HepG2 (cell line): Measurements from ENCODE around the gene ANKDD1A. TPM values are rescaled to one million over a fixed set of nuclear protein-coding genes. Genes with fewer than 3 reads are reported as not detected.

Experiments
- ATM ChIP-seq: fragments of 450-650 bp; IDR thresholded peaks from 2 replicates; pipeline ENCODE4 v1.7.1; 2017; ENCODE audit warnings: mild to moderate bottlenecking, borderline replicate concordance
- DPF2 ChIP-seq: sonication (generic); formaldehyde crosslinking; IDR thresholded peaks from 2 replicates; pipeline ENCODE4 v1.4.0; 2020; ENCODE audit warnings: mild to moderate bottlenecking, low read depth, missing genetic modification reagents, borderline replicate concordance
- ISL2 ChIP-seq: sonication (generic); formaldehyde crosslinking; IDR thresholded peaks from 2 replicates; pipeline ENCODE4 v1.5.0; 2020; ENCODE audit warnings: missing genetic modification reagents
- MXD4 ChIP-seq: IDR thresholded peaks from 2 replicates; pipeline ENCODE4 v1.6.1; 2016; ENCODE audit warnings: mild to moderate bottlenecking, missing biosample characterization, missing genetic modification reagents
- SMAD1 ChIP-seq: sonication (generic); formaldehyde crosslinking; IDR thresholded peaks from 2 replicates; pipeline ENCODE4 v1.4.0; 2020; ENCODE audit warnings: missing genetic modification reagents, low read depth, mild to moderate bottlenecking, borderline replicate concordance
- SNAI1 ChIP-seq: sonication (generic); formaldehyde crosslinking; IDR thresholded peaks from 2 replicates; pipeline ENCODE4 v1.5.0; 2020; ENCODE audit warnings: mild to moderate bottlenecking, missing genetic modification reagents, borderline replicate concordance
- ZKSCAN5 ChIP-seq: sonication (generic); formaldehyde crosslinking; IDR thresholded peaks from 2 replicates; pipeline ENCODE4 v1.5.1; 2020; ENCODE audit warnings: mild to moderate bottlenecking, missing genetic modification reagents
- ZNF468 ChIP-seq: sonication (generic); formaldehyde crosslinking; IDR thresholded peaks from 2 replicates; pipeline ENCODE4 v1.8.0; 2022; ENCODE audit warnings: mild to moderate bottlenecking, moderate library complexity, missing genetic modification reagents
- ZNF546 ChIP-seq: sonication (generic); formaldehyde crosslinking; conservative IDR thresholded peaks from 2 replicates; pipeline ENCODE4 v1.8.1; 2023; ENCODE audit warnings: mild to moderate bottlenecking, missing genetic modification reagents
- ZNF564 ChIP-seq: sonication (generic); formaldehyde crosslinking; IDR thresholded peaks from 2 replicates; pipeline ENCODE4 v1.8.1; 2023; ENCODE audit warnings: mild to moderate bottlenecking, missing genetic modification reagents
- ZNF879 ChIP-seq: sonication (generic); formaldehyde crosslinking; IDR thresholded peaks from 2 replicates; pipeline ENCODE4 v1.8.1; 2023; ENCODE audit warnings: missing genetic modification reagents
- polyA plus RNA-seq, 8 experiments: library from polyadenylated mRNA; depleted of rRNA in 3 of 8; stranded (reverse) in 7 of 8; unstranded in 1 of 8; fragments of >200 nt; fragmentation: Illumina TruSeq in 4 of 8; extraction: Trizol in 4 of 8; gene quantifications; 2 replicates each; pipeline versions ENCODE4 v1.2.1 to v1.2.3, GENCODE V29; 2011 to 2016; ENCODE audit warnings: low read depth in 4 of 8, missing spikeins in 1 of 8, mixed read lengths in 1 of 8; ENCODE audit not compliant: insufficient read depth in 1 of 8
- total RNA-seq, 5 experiments: library from RNA; depleted of rRNA; stranded (reverse); fragments of >200 nt; fragmentation: Illumina TruSeq; extraction: Trizol; gene quantifications; 2 replicates each; pipeline ENCODE4 v1.2.3, GENCODE V29; 2016; ENCODE audit warnings: low read depth in 1 of 5
- TF ChIP-seq, protein P1 (sequence below): sonication (generic); formaldehyde crosslinking; conservative IDR thresholded peaks from 2 replicates; pipeline ENCODE4 v1.4.0; 2020; ENCODE audit warnings: missing genetic modification reagents
- TF ChIP-seq, protein P2 (sequence below): sonication (generic); formaldehyde crosslinking; IDR thresholded peaks from 2 replicates; pipeline ENCODE4 v1.5.0; 2020; ENCODE audit warnings: mild to moderate bottlenecking, missing genetic modification reagents, borderline replicate concordance
- TF ChIP-seq, protein P3 (sequence below): IDR thresholded peaks from 2 replicates; pipeline ENCODE4 v1.6.1; 2016; ENCODE audit warnings: mild to moderate bottlenecking
- TF ChIP-seq, protein P4 (sequence below): sonication (generic); formaldehyde crosslinking; IDR thresholded peaks from 2 replicates; pipeline ENCODE4 v1.4.0; 2020; ENCODE audit warnings: mild to moderate bottlenecking, missing genetic modification reagents

ANKDD1A gene
- total and polyA plus RNA-seq, 2 of the 13 experiments (the other 11 are each of a cell fraction or from before 2014, with no cell fraction given), result 0.11 to 0.48 TPM

DNA sequence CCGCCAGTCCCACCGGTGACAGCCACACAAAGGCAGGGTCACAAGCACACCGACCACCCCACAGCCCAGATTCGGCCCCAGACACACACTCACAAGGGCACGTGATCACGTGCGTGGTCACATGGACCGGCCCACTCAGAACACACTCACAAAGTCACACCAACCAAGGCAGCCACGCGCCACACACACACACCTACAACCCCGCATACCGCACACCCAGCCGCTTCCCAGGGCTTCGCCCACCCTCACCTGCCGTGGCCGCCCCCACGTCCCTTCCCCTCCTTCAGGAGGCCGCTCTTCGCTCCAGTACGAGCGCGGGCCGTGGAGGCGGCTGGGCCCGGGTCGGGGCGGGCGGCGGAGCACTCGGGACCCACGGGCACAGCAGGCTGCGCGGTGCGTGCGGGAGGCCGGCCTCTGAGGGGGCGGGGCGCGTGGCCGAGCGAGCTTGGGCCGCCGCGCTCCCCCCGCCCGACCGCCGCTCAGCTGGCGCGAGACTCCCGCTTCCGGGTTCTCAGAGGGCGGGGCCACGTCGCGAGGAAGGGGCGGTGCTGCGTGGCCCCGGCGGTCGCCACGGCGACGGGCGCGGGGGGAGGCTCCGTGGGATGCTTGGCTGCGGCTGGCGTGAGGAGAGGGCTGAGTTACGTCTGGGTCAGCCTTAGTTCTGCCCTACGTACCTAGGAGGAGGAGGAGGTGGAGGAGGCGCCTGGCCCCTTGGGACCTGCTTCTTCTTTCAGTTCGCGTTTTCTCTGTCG, 77.9 kb downstream of the ANKDD1A start, which contains the start of gene SPG21 (continued):
- TF ChIP-seq, protein P1, sequence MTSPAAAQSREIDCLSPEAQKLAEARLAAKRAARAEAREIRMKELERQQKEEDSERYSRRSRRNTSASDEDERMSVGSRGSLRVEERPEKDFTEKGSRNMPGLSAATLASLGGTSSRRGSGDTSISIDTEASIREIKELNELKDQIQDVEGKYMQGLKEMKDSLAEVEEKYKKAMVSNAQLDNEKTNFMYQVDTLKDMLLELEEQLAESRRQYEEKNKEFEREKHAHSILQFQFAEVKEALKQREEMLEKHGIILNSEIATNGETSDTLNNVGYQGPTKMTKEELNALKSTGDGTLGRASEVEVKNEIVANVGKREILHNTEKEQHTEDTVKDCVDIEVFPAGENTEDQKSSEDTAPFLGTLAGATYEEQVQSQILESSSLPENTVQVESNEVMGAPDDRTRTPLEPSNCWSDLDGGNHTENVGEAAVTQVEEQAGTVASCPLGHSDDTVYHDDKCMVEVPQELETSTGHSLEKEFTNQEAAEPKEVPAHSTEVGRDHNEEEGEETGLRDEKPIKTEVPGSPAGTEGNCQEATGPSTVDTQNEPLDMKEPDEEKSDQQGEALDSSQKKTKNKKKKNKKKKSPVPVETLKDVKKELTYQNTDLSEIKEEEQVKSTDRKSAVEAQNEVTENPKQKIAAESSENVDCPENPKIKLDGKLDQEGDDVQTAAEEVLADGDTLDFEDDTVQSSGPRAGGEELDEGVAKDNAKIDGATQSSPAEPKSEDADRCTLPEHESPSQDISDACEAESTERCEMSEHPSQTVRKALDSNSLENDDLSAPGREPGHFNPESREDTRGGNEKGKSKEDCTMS (CRISPR knock-in tag), result no peak
- TF ChIP-seq ZNF546 (peak; percentile 74; the same call in 1 of the 2 replicates), ATM (no peak), ZNF879 (CRISPR knock-in tag) (no peak), ISL2 (CRISPR knock-in tag) (peak; percentile 18; the same call in 1 of the 2 replicates), ZNF468 (CRISPR knock-in tag) (peak; percentile 90; the same call in 1 of the 2 replicates), SNAI1 (no peak), ZNF564 (CRISPR knock-in tag) (no peak), SMAD1 (CRISPR knock-in tag) (peak; percentile 93; the same call in 1 of the 2 replicates), MXD4 (CRISPR knock-in tag) (peak; percentile 75), ZKSCAN5 (CRISPR knock-in tag) (no peak), DPF2 (CRISPR knock-in tag) (no peak)
- TF ChIP-seq, protein P2, sequence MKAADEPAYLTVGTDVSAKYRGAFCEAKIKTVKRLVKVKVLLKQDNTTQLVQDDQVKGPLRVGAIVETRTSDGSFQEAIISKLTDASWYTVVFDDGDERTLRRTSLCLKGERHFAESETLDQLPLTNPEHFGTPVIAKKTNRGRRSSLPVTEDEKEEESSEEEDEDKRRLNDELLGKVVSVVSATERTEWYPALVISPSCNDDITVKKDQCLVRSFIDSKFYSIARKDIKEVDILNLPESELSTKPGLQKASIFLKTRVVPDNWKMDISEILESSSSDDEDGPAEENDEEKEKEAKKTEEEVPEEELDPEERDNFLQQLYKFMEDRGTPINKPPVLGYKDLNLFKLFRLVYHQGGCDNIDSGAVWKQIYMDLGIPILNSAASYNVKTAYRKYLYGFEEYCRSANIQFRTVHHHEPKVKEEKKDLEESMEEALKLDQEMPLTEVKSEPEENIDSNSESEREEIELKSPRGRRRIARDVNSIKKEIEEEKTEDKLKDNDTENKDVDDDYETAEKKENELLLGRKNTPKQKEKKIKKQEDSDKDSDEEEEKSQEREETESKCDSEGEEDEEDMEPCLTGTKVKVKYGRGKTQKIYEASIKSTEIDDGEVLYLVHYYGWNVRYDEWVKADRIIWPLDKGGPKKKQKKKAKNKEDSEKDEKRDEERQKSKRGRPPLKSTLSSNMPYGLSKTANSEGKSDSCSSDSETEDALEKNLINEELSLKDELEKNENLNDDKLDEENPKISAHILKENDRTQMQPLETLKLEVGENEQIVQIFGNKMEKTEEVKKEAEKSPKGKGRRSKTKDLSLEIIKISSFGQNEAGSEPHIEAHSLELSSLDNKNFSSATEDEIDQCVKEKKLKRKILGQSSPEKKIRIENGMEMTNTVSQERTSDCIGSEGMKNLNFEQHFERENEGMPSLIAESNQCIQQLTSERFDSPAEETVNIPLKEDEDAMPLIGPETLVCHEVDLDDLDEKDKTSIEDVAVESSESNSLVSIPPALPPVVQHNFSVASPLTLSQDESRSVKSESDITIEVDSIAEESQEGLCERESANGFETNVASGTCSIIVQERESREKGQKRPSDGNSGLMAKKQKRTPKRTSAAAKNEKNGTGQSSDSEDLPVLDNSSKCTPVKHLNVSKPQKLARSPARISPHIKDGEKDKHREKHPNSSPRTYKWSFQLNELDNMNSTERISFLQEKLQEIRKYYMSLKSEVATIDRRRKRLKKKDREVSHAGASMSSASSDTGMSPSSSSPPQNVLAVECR (CRISPR knock-in tag), result peak; percentile 88
- TF ChIP-seq, protein P3, sequence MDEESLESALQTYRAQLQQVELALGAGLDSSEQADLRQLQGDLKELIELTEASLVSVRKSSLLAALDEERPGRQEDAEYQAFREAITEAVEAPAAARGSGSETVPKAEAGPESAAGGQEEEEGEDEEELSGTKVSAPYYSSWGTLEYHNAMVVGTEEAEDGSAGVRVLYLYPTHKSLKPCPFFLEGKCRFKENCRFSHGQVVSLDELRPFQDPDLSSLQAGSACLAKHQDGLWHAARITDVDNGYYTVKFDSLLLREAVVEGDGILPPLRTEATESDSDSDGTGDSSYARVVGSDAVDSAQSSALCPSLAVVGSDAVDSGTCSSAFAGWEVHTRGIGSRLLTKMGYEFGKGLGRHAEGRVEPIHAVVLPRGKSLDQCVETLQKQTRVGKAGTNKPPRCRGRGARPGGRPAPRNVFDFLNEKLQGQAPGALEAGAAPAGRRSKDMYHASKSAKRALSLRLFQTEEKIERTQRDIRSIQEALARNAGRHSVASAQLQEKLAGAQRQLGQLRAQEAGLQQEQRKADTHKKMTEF (CRISPR knock-in tag), result no peak; the same call in 1 of the 2 replicates
- TF ChIP-seq, protein P4, sequence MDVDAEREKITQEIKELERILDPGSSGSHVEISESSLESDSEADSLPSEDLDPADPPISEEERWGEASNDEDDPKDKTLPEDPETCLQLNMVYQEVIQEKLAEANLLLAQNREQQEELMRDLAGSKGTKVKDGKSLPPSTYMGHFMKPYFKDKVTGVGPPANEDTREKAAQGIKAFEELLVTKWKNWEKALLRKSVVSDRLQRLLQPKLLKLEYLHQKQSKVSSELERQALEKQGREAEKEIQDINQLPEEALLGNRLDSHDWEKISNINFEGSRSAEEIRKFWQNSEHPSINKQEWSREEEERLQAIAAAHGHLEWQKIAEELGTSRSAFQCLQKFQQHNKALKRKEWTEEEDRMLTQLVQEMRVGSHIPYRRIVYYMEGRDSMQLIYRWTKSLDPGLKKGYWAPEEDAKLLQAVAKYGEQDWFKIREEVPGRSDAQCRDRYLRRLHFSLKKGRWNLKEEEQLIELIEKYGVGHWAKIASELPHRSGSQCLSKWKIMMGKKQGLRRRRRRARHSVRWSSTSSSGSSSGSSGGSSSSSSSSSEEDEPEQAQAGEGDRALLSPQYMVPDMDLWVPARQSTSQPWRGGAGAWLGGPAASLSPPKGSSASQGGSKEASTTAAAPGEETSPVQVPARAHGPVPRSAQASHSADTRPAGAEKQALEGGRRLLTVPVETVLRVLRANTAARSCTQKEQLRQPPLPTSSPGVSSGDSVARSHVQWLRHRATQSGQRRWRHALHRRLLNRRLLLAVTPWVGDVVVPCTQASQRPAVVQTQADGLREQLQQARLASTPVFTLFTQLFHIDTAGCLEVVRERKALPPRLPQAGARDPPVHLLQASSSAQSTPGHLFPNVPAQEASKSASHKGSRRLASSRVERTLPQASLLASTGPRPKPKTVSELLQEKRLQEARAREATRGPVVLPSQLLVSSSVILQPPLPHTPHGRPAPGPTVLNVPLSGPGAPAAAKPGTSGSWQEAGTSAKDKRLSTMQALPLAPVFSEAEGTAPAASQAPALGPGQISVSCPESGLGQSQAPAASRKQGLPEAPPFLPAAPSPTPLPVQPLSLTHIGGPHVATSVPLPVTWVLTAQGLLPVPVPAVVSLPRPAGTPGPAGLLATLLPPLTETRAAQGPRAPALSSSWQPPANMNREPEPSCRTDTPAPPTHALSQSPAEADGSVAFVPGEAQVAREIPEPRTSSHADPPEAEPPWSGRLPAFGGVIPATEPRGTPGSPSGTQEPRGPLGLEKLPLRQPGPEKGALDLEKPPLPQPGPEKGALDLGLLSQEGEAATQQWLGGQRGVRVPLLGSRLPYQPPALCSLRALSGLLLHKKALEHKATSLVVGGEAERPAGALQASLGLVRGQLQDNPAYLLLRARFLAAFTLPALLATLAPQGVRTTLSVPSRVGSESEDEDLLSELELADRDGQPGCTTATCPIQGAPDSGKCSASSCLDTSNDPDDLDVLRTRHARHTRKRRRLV (CRISPR knock-in tag), result peak; percentile 60; the same call in 1 of the 2 replicates
